Activated T-helper 9 cell treated with anti-CD3 and anti-CD28 coated beads, Interleukin-2, amount 50 U/mL, for 16 hours (primary cell): ENCODE data around the gene NBEA.

Source experiments
- DNase-seq: peaks from one replicate; pipeline ENCODE4 v3.0.0-alpha.2; 2020; ENCODE audit warnings: low read depth

Gene NBEA

GRCh38 chr13:35475212-35475959 lies 533.3 kb downstream of the NBEA start:
- no peak for DNase-seq

DNA sequence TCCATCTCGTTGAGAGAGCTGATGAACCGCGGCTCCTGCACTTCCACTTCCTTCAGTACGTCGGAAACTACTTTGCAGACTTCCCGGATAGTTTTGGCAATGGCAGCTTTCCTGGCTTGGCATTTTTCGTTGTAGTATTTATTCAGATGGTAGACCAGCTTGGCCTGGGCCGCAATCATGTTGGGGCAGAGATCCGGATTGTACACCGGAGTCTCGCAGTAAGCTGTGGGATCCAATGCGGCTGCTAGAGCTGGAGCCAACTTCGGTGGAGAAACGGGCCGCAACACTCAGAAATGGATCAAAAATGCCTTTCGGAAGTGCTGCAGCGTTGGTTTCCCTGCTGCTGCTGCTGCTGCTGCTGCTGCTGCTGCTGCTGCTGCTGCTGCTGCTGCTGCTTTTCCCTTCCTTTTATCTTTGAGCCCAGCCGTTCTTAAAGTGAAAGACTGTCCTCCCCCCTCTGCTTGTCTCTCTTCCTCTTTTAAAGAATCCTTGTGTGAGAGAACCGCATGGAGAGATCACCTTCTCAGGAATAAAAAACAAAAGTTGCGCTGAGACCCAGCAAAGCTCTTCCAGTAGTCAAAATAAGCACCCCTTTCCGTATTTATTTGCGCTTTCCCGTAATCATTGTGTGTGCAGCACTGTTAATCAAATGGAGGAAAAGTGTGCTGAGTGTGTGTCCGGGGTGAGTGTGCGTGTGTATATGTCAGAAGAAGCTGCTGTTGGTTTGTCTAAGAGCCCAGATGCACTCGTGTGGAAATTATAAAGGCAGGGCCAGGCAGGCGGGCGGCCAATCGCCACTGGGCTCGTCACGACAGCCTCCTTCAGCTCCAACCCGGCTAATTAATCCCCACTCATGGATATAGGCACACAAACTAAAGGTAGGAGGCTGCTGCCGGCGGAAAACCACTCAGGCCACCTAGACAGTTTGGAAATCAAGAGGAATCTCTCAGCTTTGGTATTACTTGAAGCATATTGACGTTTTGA lies 534.2 kb downstream of the NBEA start, which contains the start of gene MAB21L1:
Gene MAB21L1, minus strand, starts transcription at position 730 of the 984 bp plus-strand sequence. Its CDS starts 551 bp downstream, at position 179.
- DNase-seq: no peak

DNA sequence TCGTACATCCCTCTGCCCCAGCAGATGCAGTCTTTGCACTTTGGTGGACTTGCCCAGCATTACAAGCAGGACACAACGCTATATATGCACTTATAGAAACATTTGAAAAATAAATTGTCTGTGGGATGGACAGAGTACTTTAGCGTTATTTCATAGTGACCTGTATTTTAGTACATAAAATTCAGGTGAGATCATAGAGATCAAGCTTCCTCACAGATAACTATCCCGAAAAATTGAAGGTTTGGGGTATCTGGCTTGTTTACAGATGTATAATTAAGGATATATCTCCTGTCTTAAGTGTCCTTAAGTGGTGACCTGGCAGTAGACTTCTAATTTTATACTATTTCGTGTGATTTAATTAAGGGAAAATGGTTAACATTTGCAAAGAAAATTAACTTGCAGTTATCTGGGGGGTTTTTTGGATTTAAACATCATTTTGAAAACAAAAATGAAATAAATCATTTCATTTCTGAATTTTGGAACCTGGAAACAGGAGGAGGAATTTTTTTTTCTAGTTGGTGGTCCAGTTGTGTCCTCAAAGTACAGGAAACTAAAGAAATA lies 535.4 kb downstream of the NBEA start:
- DNase-seq: no peak

DNA sequence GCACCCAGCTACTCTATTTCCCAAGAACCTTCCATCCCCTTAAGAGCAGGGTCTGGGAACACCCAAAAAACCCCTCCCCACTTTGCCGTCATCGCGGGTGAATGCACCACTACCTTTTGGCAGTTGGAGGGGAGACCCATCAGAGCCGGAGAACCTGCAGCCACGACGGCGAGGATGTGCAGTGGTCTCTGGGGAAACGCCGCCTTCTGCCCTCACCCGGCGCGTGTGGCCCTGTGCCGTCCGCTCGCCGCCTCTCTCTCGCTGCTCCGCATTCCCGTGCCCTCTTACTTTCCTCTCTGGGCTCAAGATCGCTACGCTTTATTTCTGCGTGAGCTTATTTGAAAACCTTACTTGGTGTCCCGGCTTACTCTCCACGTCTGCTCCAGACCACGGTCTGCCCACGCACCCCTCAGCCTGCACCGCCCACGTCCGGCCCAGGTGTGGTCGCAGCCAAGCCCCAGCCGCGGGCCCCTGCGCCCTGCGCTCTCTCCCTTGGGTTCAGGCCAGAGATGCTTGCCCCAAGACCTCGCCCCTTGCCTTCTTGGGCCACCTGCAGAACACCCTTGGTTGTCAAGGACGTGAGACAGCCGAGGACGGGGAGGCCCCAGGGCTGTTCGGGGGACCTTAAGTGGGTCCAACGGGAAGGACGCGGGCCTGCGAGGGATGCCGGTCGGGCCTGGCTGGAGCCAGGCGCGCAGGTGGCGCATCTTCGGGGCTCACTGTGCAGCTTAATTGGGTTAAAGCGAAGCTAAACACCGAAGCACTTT lies 536.4 kb downstream of the NBEA start:
- DNase-seq: no peak

- no peak for DNase-seq
Observed at GRCh38 chr13:35479038-35479492, 537.0 kb downstream of the NBEA start.

DNA sequence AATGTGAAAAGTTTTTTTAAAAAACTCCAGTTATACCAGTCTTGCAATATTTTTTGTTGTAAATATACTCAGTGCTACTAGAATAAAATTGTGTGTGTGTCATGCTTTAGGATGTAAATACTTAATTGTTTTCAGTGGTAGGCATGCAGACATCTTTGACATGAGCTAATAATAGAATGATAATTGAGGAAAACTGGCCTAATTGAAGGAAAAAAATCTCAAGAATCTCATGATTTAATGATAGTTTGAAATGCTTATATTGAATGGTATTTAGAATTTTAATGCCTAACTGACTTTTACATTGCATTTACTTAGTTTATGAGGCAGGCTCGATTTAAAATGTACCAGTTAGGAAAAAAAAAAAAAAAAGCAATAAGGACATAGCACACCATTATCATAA lies 537.6 kb downstream of the NBEA start:
- no peak for DNase-seq

DNA sequence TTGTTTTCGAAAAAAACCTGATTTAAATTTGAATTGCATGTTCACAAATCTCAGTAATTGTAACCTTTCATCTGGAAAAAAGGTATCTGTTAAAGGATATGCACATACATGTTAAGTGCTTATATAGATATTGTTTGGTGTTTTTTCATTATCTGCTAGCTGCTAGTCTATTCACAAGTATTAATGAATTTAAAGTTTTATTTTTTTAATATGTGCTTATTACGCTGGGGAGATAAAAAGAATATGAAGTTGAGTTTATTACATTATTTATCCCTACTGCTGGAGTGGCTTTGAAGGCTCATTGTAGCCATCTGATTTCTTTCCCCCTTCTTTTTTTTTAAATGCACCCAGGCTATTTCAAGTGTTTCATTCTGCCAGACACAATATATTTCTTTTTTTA lies 538.3 kb downstream of the NBEA start:
- DNase-seq: no peak

- no peak for DNase-seq
Observed at GRCh38 chr13:35481777-35482176, 539.7 kb downstream of the NBEA start.

- DNase-seq: no peak
Observed at GRCh38 chr13:35482527-35482926, 540.5 kb downstream of the NBEA start.

DNA sequence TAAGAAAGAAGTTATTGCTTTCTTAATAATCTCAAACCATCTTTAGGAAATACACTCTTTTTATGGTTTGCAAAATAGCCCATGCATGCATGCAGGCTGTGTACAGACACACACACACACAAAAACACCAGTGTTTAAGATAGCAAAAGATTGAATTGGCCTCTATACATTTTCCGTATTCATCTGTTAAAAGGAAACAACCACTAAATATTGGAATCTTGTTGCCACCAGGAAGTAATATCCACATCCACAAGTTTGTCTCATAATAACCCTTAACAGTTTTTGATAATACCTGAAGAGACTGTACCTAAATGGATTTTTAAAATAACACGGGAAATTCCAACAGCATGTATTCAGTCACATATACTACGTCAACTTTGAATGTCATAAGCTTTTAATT lies 541.7 kb downstream of the NBEA start:
- DNase-seq: no peak

DNA sequence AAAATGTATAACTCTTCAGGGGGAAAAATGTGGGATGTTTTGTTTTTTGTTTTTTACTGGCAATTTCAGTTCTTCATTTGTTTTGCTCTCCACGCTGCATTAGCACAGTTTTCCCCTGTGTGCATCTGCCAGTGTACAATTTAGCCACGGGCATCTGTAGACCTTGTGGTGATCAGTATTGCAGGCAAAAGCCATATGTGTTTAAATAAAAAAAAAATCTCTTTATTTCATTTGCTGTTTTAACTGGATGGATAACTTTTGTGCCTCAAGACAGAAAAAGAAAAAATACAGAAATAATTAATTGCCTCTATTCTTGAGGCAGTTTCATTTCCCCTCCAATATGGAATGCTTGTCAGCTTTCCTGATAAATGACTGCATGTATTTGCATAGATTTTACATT lies 542.3 kb downstream of the NBEA start:
- no peak for DNase-seq

GRCh38 chr13:35485424-35485823 lies 543.4 kb downstream of the NBEA start:
- no peak for DNase-seq

DNA sequence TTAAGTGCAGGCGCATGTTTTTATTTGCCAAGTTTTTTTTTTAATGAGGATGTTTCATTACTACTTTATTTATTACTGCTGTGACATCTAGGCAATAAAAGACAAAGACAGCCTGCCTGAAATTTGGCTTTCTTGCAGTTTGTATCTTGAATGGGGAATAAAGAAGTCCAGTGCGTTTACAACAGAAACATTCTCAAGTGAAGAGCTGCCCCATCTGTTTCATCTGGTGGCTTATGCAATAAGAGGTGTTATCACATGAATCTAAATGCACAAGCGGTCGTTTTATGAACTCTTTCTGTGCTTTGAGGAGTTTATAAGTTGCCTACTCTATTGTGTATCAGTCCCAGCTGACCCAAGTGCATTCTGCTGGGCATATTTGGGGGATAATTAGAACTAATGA lies 547.0 kb downstream of the NBEA start:
- no peak for DNase-seq

- DNase-seq: no peak
Observed at GRCh38 chr13:35496006-35496405, 553.9 kb downstream of the NBEA start.

DNA sequence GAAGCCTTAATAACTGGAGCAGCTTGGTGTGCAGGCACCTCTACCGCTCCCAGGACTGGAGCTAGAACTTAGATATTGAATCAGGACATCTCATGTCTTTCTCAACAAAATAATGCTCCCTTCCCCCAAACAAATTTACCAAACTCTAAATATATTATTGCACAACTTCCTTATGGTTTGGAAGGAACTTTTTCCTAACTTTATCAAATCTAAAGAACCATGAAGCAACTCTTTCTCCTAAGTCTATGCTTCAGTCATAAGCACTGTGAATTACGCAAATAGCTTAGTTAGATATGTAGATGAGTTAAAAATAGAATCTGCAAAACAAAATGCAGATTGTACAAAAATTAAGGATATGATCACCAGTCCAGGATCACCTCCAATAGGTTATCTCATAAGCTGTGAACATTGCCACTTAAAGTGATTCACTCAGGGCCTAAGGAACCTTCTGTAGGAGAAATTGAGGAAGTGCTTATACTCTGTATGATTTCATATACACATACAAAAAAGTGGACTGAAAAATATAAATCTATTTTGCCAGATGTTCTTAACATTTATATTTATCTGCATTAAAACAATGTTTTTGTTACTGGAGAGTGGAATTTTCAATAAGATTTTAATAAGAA lies 554.8 kb downstream of the NBEA start:
- no peak for DNase-seq

DNA sequence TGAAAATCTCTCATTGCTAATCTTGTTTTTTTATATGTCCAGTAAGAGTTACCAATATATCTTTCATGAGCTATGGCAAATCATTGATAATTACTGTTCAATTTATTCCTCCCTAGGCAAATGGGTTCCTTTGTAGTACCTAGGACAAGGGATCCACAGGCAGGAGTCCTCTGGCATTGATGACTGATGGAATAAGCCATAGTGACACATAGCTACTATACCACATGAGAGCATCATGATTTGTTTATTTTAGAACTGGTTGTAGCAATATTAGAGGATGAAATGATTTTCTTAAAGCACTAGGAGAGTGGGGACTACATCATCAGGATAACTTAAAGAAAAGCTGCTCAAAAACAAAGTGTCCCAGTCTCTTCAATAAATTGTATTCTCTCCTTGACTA lies 556.2 kb downstream of the NBEA start:
- DNase-seq: no peak

DNA sequence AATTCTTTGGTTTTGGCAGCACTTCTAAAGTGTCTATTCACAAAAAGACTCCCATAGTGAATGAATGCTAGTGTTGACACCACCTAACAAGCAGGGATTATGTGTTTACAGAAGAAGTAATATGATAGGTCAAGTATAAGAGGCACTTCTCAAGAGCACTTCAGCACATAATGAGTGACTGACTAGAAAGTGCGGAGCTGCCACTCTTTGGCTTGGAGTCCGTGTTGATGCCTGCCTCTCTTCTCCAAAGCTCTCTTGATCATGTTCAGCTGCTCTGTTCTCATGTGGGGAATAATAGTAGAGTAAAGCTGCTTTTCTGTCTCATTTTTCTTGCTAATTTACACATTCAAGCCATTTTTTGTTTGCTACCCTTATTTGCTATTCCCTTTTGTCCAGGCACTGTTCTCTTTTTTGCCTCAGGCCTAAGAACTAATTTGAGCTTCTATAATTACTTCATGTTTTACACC lies 557.2 kb downstream of the NBEA start:
- DNase-seq: no peak

DNA sequence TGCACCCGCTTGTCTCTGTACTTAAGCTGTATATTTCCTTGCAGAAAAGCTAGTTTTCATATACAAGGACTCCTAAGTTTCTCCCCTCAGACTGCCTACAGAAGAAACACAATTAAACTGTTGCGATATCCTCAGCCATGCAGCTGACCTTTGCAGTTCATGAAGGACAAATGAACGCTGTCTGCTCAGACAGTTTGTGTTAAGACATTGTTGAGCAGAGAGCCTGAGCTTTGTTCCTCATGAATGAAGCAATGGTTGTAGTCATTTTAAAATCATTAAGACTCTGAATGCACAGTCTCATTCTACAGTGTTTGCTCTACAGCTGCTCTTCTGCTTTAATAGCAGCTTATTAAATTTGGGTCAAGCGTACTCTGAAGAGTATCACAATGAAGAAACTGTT lies 557.6 kb downstream of the NBEA start:
- no peak for DNase-seq

DNA sequence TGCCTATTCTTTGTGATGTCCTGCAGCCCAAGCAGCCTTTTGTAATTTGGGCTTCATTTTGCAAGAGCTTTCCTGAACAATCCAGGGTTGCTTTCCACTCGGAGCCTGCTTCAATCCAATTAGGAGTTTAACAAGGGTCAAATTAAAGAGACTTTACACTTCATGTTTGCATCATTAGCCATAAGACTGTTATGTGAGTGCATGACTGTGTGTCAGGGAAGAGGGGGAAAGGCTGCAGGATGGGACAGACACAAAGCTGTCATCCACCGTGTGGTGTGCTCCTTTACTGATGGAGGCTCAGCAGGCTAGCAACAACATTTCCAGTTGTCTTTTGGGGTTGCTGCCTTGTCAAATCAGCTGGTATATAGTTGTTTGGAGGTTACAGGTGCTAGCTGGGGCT lies 558.1 kb downstream of the NBEA start:
- DNase-seq: no peak

GRCh38 chr13:35501661-35502235 lies 559.7 kb downstream of the NBEA start:
- DNase-seq: no peak

DNA sequence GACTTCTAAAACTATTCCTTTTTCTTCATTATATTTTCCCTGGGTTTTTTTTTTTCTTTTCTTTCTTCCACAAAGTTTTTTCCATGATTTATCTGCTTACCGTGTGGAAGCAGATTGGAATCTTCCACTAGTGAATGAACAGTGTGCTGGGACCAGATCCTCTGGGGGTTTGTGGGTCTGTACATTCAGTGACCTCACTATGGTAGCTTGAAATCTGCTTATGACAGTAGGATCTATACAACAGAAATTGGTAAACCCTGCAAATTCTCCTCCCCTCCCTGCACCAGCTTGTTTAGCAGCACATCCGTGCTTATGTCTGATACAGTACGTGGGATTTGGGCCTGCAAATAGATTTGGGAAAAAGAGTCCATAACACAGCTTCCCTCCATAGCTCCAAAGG lies 560.4 kb downstream of the NBEA start:
- no peak for DNase-seq
